K562 (cell line): ENCODE measurements around the gene PRDM16. TPM values are rescaled to one million over a fixed set of nuclear protein-coding genes. Genes with fewer than 3 reads are reported as not detected.

ENCODE experiments used
- ATAC-seq: fragments of 200-7000 bp; cut with Tn5 transposase; 3 replicates; pipeline ENCODE4 v1.9.1; 2020; ENCODE audit warnings: moderate library complexity
- BruUV-seq: library from RNA; stranded (reverse); fragments of 400-500 nt; replicated peaks from 2 replicates; lab custom pipeline; 2021; lab: Mats Ljungman, UMichigan
- CTCF ChIA-PET: fragments of 300-600 bp; formaldehyde crosslinking; extraction: SDS; loops from one replicate; lab custom pipeline; 2021; ENCODE audit warnings: low intra/inter-chr PET ratio; lab: Yijun Ruan, JAX
- POLR2A ChIA-PET: fragments of 300-600, 350-650 bp; sonication (Branson Sonifier 250); formaldehyde crosslinking; extraction: SDS; loops from one replicate; lab custom pipeline; 2021; ENCODE audit warnings: antibody characterized with exemption, inconsistent platforms; lab: Yijun Ruan, JAX
- DNase-seq, 4 experiments: peaks; one replicate each; pipeline versions ENCODE4 v3.0.0 to v3.0.0-alpha.2; 2011 to 2018; ENCODE audit warnings: low spot score in 3 of 4, mixed read lengths in 3 of 4; ENCODE audit errors: extremely low read depth in 1 of 4
- FAIRE-seq: peaks from 2 replicates; lab custom pipeline; 2011; peaks lifted over from hg19 to GRCh38; lab: Jason Lieb, UNC
- H2AFZ ChIP-seq: 2 replicates; pipeline ENCODE4 v1.6.0; 2011; ENCODE audit warnings: low read depth, low read length, control low read depth, inconsistent platforms
- H3K27ac ChIP-seq: fragments of 200-600 bp; 3 replicates; pipeline ENCODE4 v1.8.0; 2011; ENCODE audit warnings: low read depth, mild to moderate bottlenecking, control low read depth, inconsistent platforms, low read length, moderate library complexity, mixed read lengths; ENCODE audit errors: extremely low read depth
- H3K27me3 ChIP-seq, 2 experiments: fragments of 300-600 bp in 1 of 2; 2 replicates in 1 of 2; 3 replicates in 1 of 2; pipeline versions ENCODE4 v1.6.0 to v1.8.0; 2011; ENCODE audit warnings: inconsistent platforms in 2 of 2, low read length in 2 of 2, mild to moderate bottlenecking in 1 of 2, mixed read lengths in 1 of 2, moderate library complexity in 1 of 2; ENCODE audit not compliant: control insufficient read depth in 2 of 2, insufficient read depth in 2 of 2
- H3K36me3 ChIP-seq: fragments of 300-600 bp; 3 replicates; pipeline ENCODE4 v1.8.0; 2011; ENCODE audit warnings: mild to moderate bottlenecking, low read length, inconsistent platforms; ENCODE audit not compliant: control insufficient read depth, insufficient read depth
- H3K4me1 ChIP-seq, 2 experiments: fragments of 200-600 bp in 1 of 2; replicated peaks in 1 of 2; 2 replicates in 1 of 2; 3 replicates in 1 of 2; pipeline versions ENCODE4 v1.5.1 to v1.8.0; 2011; ENCODE audit warnings: inconsistent platforms in 2 of 2, low read length in 2 of 2, mild to moderate bottlenecking in 1 of 2, mixed read lengths in 1 of 2, moderate library complexity in 1 of 2; ENCODE audit not compliant: control insufficient read depth in 2 of 2, insufficient read depth in 2 of 2
- H3K4me2 ChIP-seq: 2 replicates; pipeline ENCODE4 v1.6.1; 2011; ENCODE audit warnings: low read length, control low read depth, inconsistent platforms, mixed read lengths; ENCODE audit not compliant: insufficient read depth
- H3K4me3 ChIP-seq: fragments of 200-600 bp; sonication (generic), shearing (Covaris generic); 2 replicates; pipeline ENCODE4 v1.5.1; 2016; ENCODE audit warnings: control low read depth, inconsistent platforms
- H3K79me2 ChIP-seq: fragments of 200-600 bp; 3 replicates; pipeline ENCODE4 v1.8.0; 2011; ENCODE audit warnings: low read length, inconsistent platforms; ENCODE audit not compliant: control insufficient read depth, insufficient read depth
- H3K9ac ChIP-seq, 2 experiments: 2 replicates each; pipeline versions ENCODE4 v1.6.0 to v1.6.1; 2011; ENCODE audit warnings: low read depth in 2 of 2, low read length in 2 of 2, control low read depth in 1 of 2, inconsistent platforms in 1 of 2, mild to moderate bottlenecking in 1 of 2, mixed read lengths in 1 of 2; ENCODE audit not compliant: insufficient read depth in 1 of 2
- H3K9me1 ChIP-seq: one replicate; pipeline ENCODE4 v1.6.0; 2011; ENCODE audit warnings: inconsistent platforms, mild to moderate bottlenecking, low read length, moderate library complexity; ENCODE audit not compliant: control insufficient read depth, insufficient read depth
- H3K9me3 ChIP-seq: replicated peaks from 2 replicates; pipeline ENCODE4 v1.5.1; 2011; ENCODE audit warnings: low read depth, low read length, inconsistent platforms; ENCODE audit not compliant: control insufficient read depth, insufficient read depth
- H4K20me1 ChIP-seq: replicated peaks from 2 replicates; pipeline ENCODE4 v1.6.1; 2011; ENCODE audit warnings: low read length, inconsistent platforms, mixed read lengths; ENCODE audit not compliant: control insufficient read depth, insufficient read depth
- ATF3 ChIP-seq, 2 experiments: fragments of 450-650 bp in 1 of 2; sonication (generic) in 1 of 2; formaldehyde crosslinking in 1 of 2; IDR thresholded peaks in 1 of 2; conservative IDR thresholded peaks in 1 of 2; 2 replicates each; pipeline versions ENCODE4 v1.6.1 to v1.8.1; 2016 to 2023; ENCODE audit warnings: mild to moderate bottlenecking in 2 of 2, moderate library complexity in 2 of 2, inconsistent platforms in 1 of 2, missing genetic modification reagents in 1 of 2
- ATF7 ChIP-seq: fragments of 450-650 bp; IDR thresholded peaks from 2 replicates; pipeline ENCODE4 v1.7.1; 2014; ENCODE audit warnings: mild to moderate bottlenecking, moderate library complexity
- CBFA2T3 ChIP-seq: fragments of 450-650 bp; IDR thresholded peaks from 2 replicates; pipeline ENCODE4 v1.6.1; 2017
- CREB1 ChIP-seq, 2 experiments: sonication (generic) in 1 of 2; formaldehyde crosslinking in 1 of 2; IDR thresholded peaks; 2 replicates each; pipeline versions ENCODE4 v1.6.1 to v1.8.0; 2012 to 2022; ENCODE audit warnings: inconsistent platforms in 1 of 2, mild to moderate bottlenecking in 1 of 2, missing genetic modification reagents in 1 of 2, moderate library complexity in 1 of 2
- E2F6 ChIP-seq, 2 experiments: IDR thresholded peaks; 2 replicates each; pipeline ENCODE4 v1.6.1; 2011; ENCODE audit warnings: borderline replicate concordance in 1 of 2, control low read depth in 1 of 2, low read depth in 1 of 2, low read length in 1 of 2, mild to moderate bottlenecking in 1 of 2, mixed read lengths in 1 of 2, moderate library complexity in 1 of 2; ENCODE audit not compliant: insufficient read depth in 1 of 2, insufficient read length in 1 of 2, poor library complexity in 1 of 2, severe bottlenecking in 1 of 2; ENCODE audit errors: extremely low read depth in 1 of 2
- EGR1 ChIP-seq: fragments of 450-650 bp; conservative IDR thresholded peaks from 2 replicates; pipeline ENCODE4 v1.6.1; 2017; ENCODE audit warnings: mild to moderate bottlenecking
- ETV5 ChIP-seq: sonication (generic); formaldehyde crosslinking; IDR thresholded peaks from 2 replicates; pipeline ENCODE4 v1.4.0; 2020; ENCODE audit warnings: low read depth, mild to moderate bottlenecking, missing genetic modification reagents
- EZH2 ChIP-seq: IDR thresholded peaks from 2 replicates; pipeline ENCODE4 v1.6.1; 2012; ENCODE audit warnings: low read depth, mild to moderate bottlenecking, inconsistent platforms, low read length, borderline replicate concordance
- L3MBTL2 ChIP-seq: fragments of 450-650 bp; IDR thresholded peaks from 2 replicates; pipeline ENCODE4 v1.6.1; 2016; ENCODE audit warnings: mild to moderate bottlenecking, moderate library complexity
- MAFG ChIP-seq: fragments of 450-650 bp; conservative IDR thresholded peaks from 2 replicates; pipeline ENCODE4 v1.6.1; 2016; ENCODE audit warnings: missing genetic modification characterization, missing compliant biosample characterization
- MAFK ChIP-seq: IDR thresholded peaks from 2 replicates; pipeline ENCODE4 v1.6.1; 2011; ENCODE audit warnings: low read length, improper control_type of control experiment
- MAZ ChIP-seq, 2 experiments: fragments of 450-650 bp in 1 of 2; sonication (generic) in 1 of 2; formaldehyde crosslinking; IDR thresholded peaks in 1 of 2; conservative IDR thresholded peaks in 1 of 2; 2 replicates each; pipeline versions ENCODE4 v1.4.0 to v1.5.0; 2020; ENCODE audit warnings: mild to moderate bottlenecking in 1 of 2, missing genetic modification reagents in 1 of 2
- SP2 ChIP-seq: IDR thresholded peaks from 2 replicates; pipeline ENCODE4 v1.6.1; 2011; ENCODE audit warnings: mild to moderate bottlenecking, low read depth, low read length, moderate library complexity; ENCODE audit not compliant: poor library complexity, severe bottlenecking; ENCODE audit errors: extremely low read depth
- TBP ChIP-seq: optimal IDR thresholded peaks from 2 replicates; pipeline ENCODE3; 2011; ENCODE audit warnings: low read depth, low read length, improper control_type of control experiment
- TCF3 ChIP-seq: sonication (generic); formaldehyde crosslinking; IDR thresholded peaks from 2 replicates; pipeline ENCODE4 v1.4.0; 2020; ENCODE audit warnings: mild to moderate bottlenecking, missing genetic modification reagents
- ZBTB7A ChIP-seq: IDR thresholded peaks from 2 replicates; pipeline ENCODE4 v1.6.1; 2011; ENCODE audit warnings: low read depth, mild to moderate bottlenecking, low read length, moderate library complexity, borderline replicate concordance; ENCODE audit not compliant: control insufficient read depth
- ZFP36 ChIP-seq: fragments of 150-350 bp; IDR thresholded peaks from 2 replicates; pipeline ENCODE4 v1.6.1; 2018; ENCODE audit warnings: low read length, low read depth; ENCODE audit not compliant: partially characterized antibody
- ZNF354B ChIP-seq: fragments of 250-450 bp; sonication (Bioruptor Pico); IDR thresholded peaks from 2 replicates; pipeline ENCODE4 v1.4.0; 2020
- ZNF764 ChIP-seq: fragments of 250-450 bp; sonication (Bioruptor Pico); IDR thresholded peaks from 2 replicates; pipeline ENCODE4 v1.4.0; 2020; ENCODE audit warnings: low read depth, mild to moderate bottlenecking, moderate library complexity
- WGBS: fragments of 100-300 bp; shearing (Covaris generic); methylation state at CpG from one replicate; pipeline ENCODE4 v1.1.6; 2016; ENCODE audit warnings: low coverage, mixed read lengths; ENCODE audit not compliant: insufficient coverage; ENCODE audit errors: missing lambda C conversion rate; 5-methylcytosine and 5-hydroxymethylcytosine counted together
- in situ Hi-C: fragments of 300-500 bp; cut with MboI; formaldehyde crosslinking; loops from 4 replicates; pipeline ENCODE4 v1.15.0; 2018; ENCODE audit warnings: inconsistent platforms, mixed read lengths
- intact Hi-C: fragments of 100-400 bp; cut with micrococcal nuclease; formaldehyde crosslinking; loops from 2 replicates; pipeline ENCODE4 v1.14.2; 2022
- polyA plus RNA-seq, 8 experiments: library from polyadenylated mRNA; depleted of rRNA in 4 of 8; stranded (reverse) in 5 of 8; unstranded in 3 of 8; fragments of >200 nt; fragmentation: Nextera tagmentation in 2 of 8; fragmentation: Illumina TruSeq in 1 of 8; extraction: Ambion mirVana in 2 of 8; extraction: Trizol in 1 of 8; gene quantifications; 2 replicates each; pipeline versions ENCODE4 v1.2.1 to v1.2.3, GENCODE V29; 2011 to 2014; ENCODE audit warnings: inconsistent platforms in 1 of 8, missing spikeins in 1 of 8
- total RNA-seq, 7 experiments: library from RNA; depleted of rRNA in 6 of 7; stranded (reverse); fragments of >200 nt in 6 of 7; fragmentation: Illumina TruSeq in 2 of 7; extraction: Trizol in 2 of 7; gene quantifications; 2 replicates each; pipeline versions ENCODE4 v1.2.1 to v1.2.3, GENCODE V29; 2011 to 2021; ENCODE audit warnings: low replicate concordance in 1 of 7

Gene PRDM16
- total and polyA plus RNA-seq, 9 of the 15 experiments (the other 6 are each of a cell fraction or from before 2014, with no cell fraction given) = 0.10 to 0.27 TPM; not detected in 7

DNA sequence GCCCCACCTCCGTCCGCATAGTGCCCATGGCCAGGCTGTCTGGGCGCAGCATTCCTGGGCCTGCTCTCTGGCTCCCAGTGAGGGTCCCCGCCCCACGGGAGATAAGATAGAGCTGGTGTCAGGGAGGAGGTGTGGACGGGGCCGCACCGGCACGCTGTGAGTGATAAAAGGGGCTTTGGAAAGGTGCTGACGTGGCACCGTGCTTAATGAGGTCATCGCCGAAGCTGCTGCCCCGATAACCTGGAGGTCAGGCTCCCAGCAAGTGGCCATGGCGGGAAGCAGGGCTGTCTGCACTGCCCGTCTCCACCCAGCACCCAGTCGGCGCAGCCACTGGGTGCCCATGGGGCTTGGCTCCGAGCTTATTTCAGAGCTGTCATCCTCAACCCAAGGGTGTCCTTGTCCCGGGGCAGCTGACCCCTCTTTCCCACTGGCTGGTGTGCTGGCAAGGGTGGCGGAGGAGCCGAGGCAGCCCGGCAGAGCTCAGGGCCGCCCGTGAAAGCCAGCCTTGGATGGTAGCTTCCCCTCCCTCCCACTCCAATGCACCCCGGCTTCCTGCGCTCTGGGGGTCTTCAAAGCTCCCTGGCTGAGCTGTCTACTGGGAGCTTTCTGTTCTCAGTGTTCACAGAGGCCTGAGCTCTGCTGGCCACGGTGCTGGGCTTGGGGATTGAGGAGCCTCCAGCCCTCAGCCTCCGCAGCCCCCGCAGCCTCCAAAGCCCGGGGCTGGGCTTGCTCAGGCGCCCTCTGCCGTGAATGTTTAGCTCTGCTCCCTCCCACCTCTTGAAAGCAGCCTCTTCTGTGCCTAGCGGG lies 280.4 kb downstream of the PRDM16 start:
- Histone ChIP-seq H3K9me1 (no peaks in the 10 kb centered on the region), H3K9ac (peak overlapping the region in 1 of 2 experiments; percentile 10; a peak in 1 of 4 replicates), H3K27me3 (peaks cover 0 to 11% of the 10 kb centered on the region in 2 experiments; a peak in 3 of 5 replicates), H3K27ac (no peak overlapping the region), H3K4me2 (peak overlapping the region; percentile 18; the same call in 1 of the 2 replicates), H3K4me3 (no peak overlapping the region), H4K20me1 (peaks cover 3% of the 10 kb centered on the region), H3K4me1 (peaks cover 6 to 12% of the 10 kb centered on the region in 2 experiments; a peak in 2 of 5 replicates), H3K79me2 (no peaks in the 10 kb centered on the region), H2AFZ (no peak overlapping the region), H3K9me3 (no peaks in the 10 kb centered on the region), H3K36me3 (no peaks in the 10 kb centered on the region)
- intact Hi-C loops (no loop called here), in situ Hi-C loops (no loop called here)
- no TSS peak for BruUV-seq
- ChIA-PET CTCF (no interaction called here), POLR2A (interaction anchor here (0.6 kb wide), 1 partner anchor 248 kb away, joined by 3 read pairs; no protein-coding TSS in a partner anchor)
- DNase-seq = peak; percentile 34 to 67 (median 61)
- WGBS = under 1% methylated on average over 27 of the region's 34 CpGs
- FAIRE-seq = no peak
- ATAC-seq = peak; percentile 86
- TF ChIP-seq CREB1 (IDR thresholded peaks at IDR 0.05) = peak; percentile 66; the same call in 1 of the 2 replicates
- TF ChIP-seq CREB1 (CRISPR knock-in tag; IDR thresholded peaks at IDR 0.05) = no peak
- peak; percentile 74 for TF ChIP-seq ATF3 (IDR thresholded peaks at IDR 0.05)
- TF ChIP-seq ATF3 (CRISPR knock-in tag; conservative IDR thresholded peaks at IDR 0.05) = no peak
- TF ChIP-seq ZNF354B (CRISPR knock-in tag) = no peak
- TF ChIP-seq TBP = no peak
- peak; percentile 50 for TF ChIP-seq MAFG
- TF ChIP-seq MAZ (CRISPR knock-in tag; conservative IDR thresholded peaks at IDR 0.05 in 1 of 2, IDR thresholded peaks at IDR 0.05 in 1 of 2) = peak in 1 of 2 experiments; percentile 61; a peak in 3 of 4 replicates
- TF ChIP-seq ETV5 (CRISPR knock-in tag) = no peak
- TF ChIP-seq TCF3 (CRISPR knock-in tag) = 0 out of 2 replicates have a peak, but pooled peaks have one; percentile 7
- peak in 1 of 2 experiments; percentile 10 for TF ChIP-seq E2F6 (IDR thresholded peaks at IDR 0.05; ENCODE audit: borderline replicate concordance in 1 of 2, extremely low read depth in 1 of 2, insufficient read depth in 1 of 2, insufficient read length in 1 of 2, low read depth in 1 of 2, low read length in 1 of 2, poor library complexity in 1 of 2, severe bottlenecking in 1 of 2)
- TF ChIP-seq ATF7 = peak; percentile 89
- peak; percentile 45; the same call in 1 of the 2 replicates for TF ChIP-seq MAFK
- no peak for TF ChIP-seq ZNF764
- TF ChIP-seq ZFP36 = no peak
- TF ChIP-seq L3MBTL2 = peak; percentile 21; the same call in 1 of the 2 replicates
- peak; percentile 49; the same call in 1 of the 2 replicates for TF ChIP-seq ZBTB7A
- no peak for TF ChIP-seq SP2
- no peak for TF ChIP-seq EZH2
- TF ChIP-seq EGR1 = peak; percentile 39; the same call in 1 of the 2 replicates
- TF ChIP-seq CBFA2T3 = peak; percentile 9; the same call in 1 of the 2 replicates
